Vagina (tissue), 2 donors: Measurements from ENCODE around the gene RTTN. TPM values are rescaled to one million over a fixed set of nuclear protein-coding genes. Genes with fewer than 3 reads are reported as not detected.
"Not testable (repeated sequence)": the region's sequence is repeated elsewhere in the genome, so short reads cannot be mapped to it uniquely, and the experiment has no call there.

ENCODE experiments used
- DNase-seq, 2 donors: peaks; one replicate each; pipeline ENCODE4 v3.0.0-alpha.2; 2017; ENCODE audit errors: extremely low spot score in 2 of 2
- H3K27ac ChIP-seq: fragments of 200-600 bp; sonication (generic); one replicate; pipeline ENCODE4 v1.5.1; 2019
- H3K27me3 ChIP-seq: fragments of 200-600 bp; sonication (generic); one replicate; pipeline ENCODE4 v1.5.1; 2019
- H3K36me3 ChIP-seq, 2 donors: fragments of 200-600 bp; sonication (generic); one replicate each; pipeline ENCODE4 v1.5.1; 2017 to 2019
- H3K4me1 ChIP-seq: fragments of 200-600 bp; sonication (generic); one replicate; pipeline ENCODE4 v1.5.1; 2019
- H3K4me3 ChIP-seq, 2 donors: fragments of 200-600 bp; sonication (generic); 1 replicate in 1 of 2; 2 replicates in 1 of 2; pipeline ENCODE4 v1.5.1; 2016 to 2019
- H3K9me3 ChIP-seq: fragments of 200-600 bp; sonication (generic); one replicate; pipeline ENCODE4 v1.5.1; 2019
- CTCF ChIP-seq, 3 experiments: fragments of 450-650 bp in 2 of 3; fragments of 200-600 bp in 1 of 3; sonication (generic) in 1 of 3; IDR thresholded peaks; one replicate each; pipeline ENCODE4 v1.5.1; 2017 to 2019; ENCODE audit warnings: antibody characterized with exemption in 3 of 3, mild to moderate bottlenecking in 2 of 3, moderate library complexity in 2 of 3
- POLR2A ChIP-seq, 2 donors: fragments of 450-650 bp; IDR thresholded peaks; one replicate each; pipeline ENCODE4 v1.6.1; 2017; ENCODE audit warnings: antibody characterized with exemption in 2 of 2, mild to moderate bottlenecking in 2 of 2, moderate library complexity in 2 of 2
- POLR2AphosphoS5 ChIP-seq, 2 donors: sonication (generic); formaldehyde crosslinking; IDR thresholded peaks; one replicate each; pipeline ENCODE4 v1.9.0; 2017; ENCODE audit warnings: antibody characterized with exemption in 2 of 2, mild to moderate bottlenecking in 2 of 2, low read depth in 1 of 2; ENCODE audit not compliant: insufficient read depth in 1 of 2
- intact Hi-C: fragments of 100-400 bp; cut with DNase I; formaldehyde crosslinking; loops from one replicate; pipeline ENCODE4 v1.15.1; 2023
- total RNA-seq: library from RNA; depleted of rRNA; stranded (reverse); fragments of >200 nt; gene quantifications from one replicate; pipeline ENCODE4 v1.2.3, GENCODE V29; 2016

The RTTN gene
- total RNA-seq, 1 donor from 2014 or later, result 16.7 TPM

- no peak overlapping the region for H3K27ac ChIP-seq
- TF ChIP-seq POLR2A (IDR thresholded peaks at IDR 0.05), result no peak
- no peak for TF ChIP-seq POLR2AphosphoS5 (IDR thresholded peaks at IDR 0.05; ENCODE audit: insufficient read depth in 1 of 2, low read depth in 1 of 2)
- TF ChIP-seq CTCF (IDR thresholded peaks at IDR 0.05), result no peak
- peaks cover 5% of the 10 kb centered on the region for H3K9me3 ChIP-seq
- H3K4me1 ChIP-seq, result no peaks in the 10 kb centered on the region
- H3K27me3 ChIP-seq, result no peaks in the 10 kb centered on the region
- intact Hi-C loops, result no loop called here
- H3K36me3 ChIP-seq, result no peaks in the 10 kb centered on the region
- H3K4me3 ChIP-seq, result no peak overlapping the region
- DNase-seq, result peak in 1 of 2 donors; percentile 56
Observed at GRCh38 chr18:69978732-69979715, 226.5 kb downstream of the RTTN start.

- H3K27ac ChIP-seq, H3K4me3 ChIP-seq, H3K36me3 ChIP-seq, H3K27me3 ChIP-seq, H3K4me1 ChIP-seq, H3K9me3 ChIP-seq, intact Hi-C loops: not testable (repeated sequence)
- peak in 1 of 2 donors; percentile 64 for DNase-seq
Observed at GRCh38 chr18:69975294-69975693, 230.2 kb downstream of the RTTN start.

- peak in 1 of 2 donors; percentile 54 for DNase-seq
- H3K4me3 ChIP-seq, result no peak overlapping the region
- intact Hi-C loops, result no loop called here
Observed at GRCh38 chr18:69974365-69974764, 231.1 kb downstream of the RTTN start.

GRCh38 chr18:69969491-69969890 lies 236.0 kb downstream of the RTTN start:
- intact Hi-C loops, result no loop called here
- Histone ChIP-seq H3K9me3 (no peaks in the 10 kb centered on the region), H3K27ac (no peak overlapping the region), H3K27me3 (no peaks in the 10 kb centered on the region), H3K4me3 (no peak overlapping the region), H3K4me1 (no peaks in the 10 kb centered on the region), H3K36me3 (no peaks in the 10 kb centered on the region)
- no peak for DNase-seq
- TF ChIP-seq POLR2AphosphoS5 (IDR thresholded peaks at IDR 0.05; ENCODE audit: insufficient read depth in 1 of 2, low read depth in 1 of 2), result no peak

More at GRCh38 chr18:69974365-69974764, 231.1 kb downstream of the RTTN start:
- Histone ChIP-seq H3K27ac (no peak overlapping the region), H3K4me1 (no peaks in the 10 kb centered on the region), H3K9me3 (peaks cover 5% of the 10 kb centered on the region), H3K36me3 (no peaks in the 10 kb centered on the region), H3K27me3 (no peaks in the 10 kb centered on the region)
- TF ChIP-seq POLR2A (IDR thresholded peaks at IDR 0.05), result no peak
- TF ChIP-seq CTCF (IDR thresholded peaks at IDR 0.05), result no peak
- no peak for TF ChIP-seq POLR2AphosphoS5 (IDR thresholded peaks at IDR 0.05; ENCODE audit: insufficient read depth in 1 of 2, low read depth in 1 of 2)

GRCh38 chr18:69968039-69968438 lies 237.4 kb downstream of the RTTN start:
- Histone ChIP-seq H3K36me3 (no peaks in the 10 kb centered on the region), H3K27me3 (no peaks in the 10 kb centered on the region), H3K27ac (no peak overlapping the region), H3K4me3 (no peak overlapping the region), H3K9me3 (no peaks in the 10 kb centered on the region), H3K4me1 (no peaks in the 10 kb centered on the region)
- intact Hi-C loops, result no loop called here
- TF ChIP-seq CTCF (IDR thresholded peaks at IDR 0.05) (no peak), POLR2AphosphoS5 (IDR thresholded peaks at IDR 0.05; ENCODE audit: insufficient read depth in 1 of 2, low read depth in 1 of 2) (no peak), POLR2A (IDR thresholded peaks at IDR 0.05) (no peak)
- DNase-seq, result peak in 1 of 2 donors; percentile 64

- Histone ChIP-seq H3K9me3 (no peaks in the 10 kb centered on the region), H3K27me3 (no peaks in the 10 kb centered on the region), H3K36me3 (no peaks in the 10 kb centered on the region), H3K27ac (no peak overlapping the region), H3K4me1 (no peaks in the 10 kb centered on the region), H3K4me3 (no peak overlapping the region)
- intact Hi-C loops, result no loop called here
- TF ChIP-seq POLR2AphosphoS5 (IDR thresholded peaks at IDR 0.05; ENCODE audit: insufficient read depth in 1 of 2, low read depth in 1 of 2), result no peak
- no peak for TF ChIP-seq POLR2A (IDR thresholded peaks at IDR 0.05)
- no peak for TF ChIP-seq CTCF (IDR thresholded peaks at IDR 0.05)
- peak in 1 of 2 donors; percentile 52 for DNase-seq
Observed at GRCh38 chr18:69963196-69963595, 242.3 kb downstream of the RTTN start.
